Measurements from ENCODE around the gene CLGN.

- TF ChIP-seq POLR2A (IDR thresholded peaks at IDR 0.05) = no peak
- no peak for TF ChIP-seq CTCF (IDR thresholded peaks at IDR 0.05)
Observed at GRCh38 chr4:140423106-140423505, 4.3 kb downstream of the CLGN start.

Data from right lobe of liver (tissue), 4 donors.